ENCODE data around the gene EID2B.

- no peak for TF ChIP-seq CTCF (IDR thresholded peaks at IDR 0.05)
- TF ChIP-seq POLR2A (IDR thresholded peaks at IDR 0.05): no peak
These were observed 31.3 kb downstream of the EID2B start for GRCh38 chr19:39501340-39501739.
